Renal cortical epithelial cell (primary cell): ENCODE data around the gene LAMB1. TPM values are rescaled to one million over a fixed set of nuclear protein-coding genes. Genes with fewer than 3 reads are reported as not detected.
A peak's percentile ranks its signal among the peaks of the same experiment; 100 is the strongest.

ENCODE experiments used
- DNase-seq: peaks from one replicate; pipeline ENCODE4 v3.0.0-alpha.2; 2011; ENCODE audit warnings: low read depth
- total RNA-seq: library from RNA; depleted of rRNA; stranded (reverse); fragments of >200 nt; gene quantifications from 2 replicates; pipeline ENCODE4 v1.2.3, GENCODE V29; 2014

LAMB1 gene
- total RNA-seq, 1 donor from 2014 or later = 329 TPM

DNA sequence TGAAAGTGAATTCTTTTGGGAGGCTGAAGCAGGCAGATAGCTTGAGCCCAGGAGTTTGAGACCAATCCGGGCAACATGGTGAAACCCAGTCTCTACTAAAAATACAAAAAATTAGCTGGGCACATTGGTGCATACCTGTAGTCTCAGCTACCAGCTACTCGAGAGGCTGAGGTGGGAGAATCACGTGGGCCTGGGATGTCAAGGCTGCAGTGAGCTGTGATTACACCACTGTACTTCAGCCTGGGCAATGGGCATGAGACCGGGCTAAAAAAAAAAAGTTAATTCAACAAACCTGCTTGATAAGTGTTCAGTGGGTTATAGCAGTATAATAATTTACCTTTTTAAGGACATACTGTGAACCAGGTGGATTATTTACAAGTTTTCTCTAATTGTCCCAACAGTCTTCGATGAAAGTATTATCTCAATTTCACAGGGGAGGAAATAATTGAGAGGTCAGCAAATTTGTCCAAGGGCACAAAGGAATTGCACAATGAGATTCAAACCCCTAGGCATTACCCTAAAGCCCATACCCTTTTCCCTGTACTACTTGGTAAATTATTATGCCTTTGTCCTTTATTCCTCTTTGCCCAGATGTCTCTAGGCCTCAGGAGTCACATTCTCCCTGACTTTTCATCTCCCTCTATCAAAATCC lies 125.1 kb downstream of the LAMB1 start:
- no peak for DNase-seq

DNA sequence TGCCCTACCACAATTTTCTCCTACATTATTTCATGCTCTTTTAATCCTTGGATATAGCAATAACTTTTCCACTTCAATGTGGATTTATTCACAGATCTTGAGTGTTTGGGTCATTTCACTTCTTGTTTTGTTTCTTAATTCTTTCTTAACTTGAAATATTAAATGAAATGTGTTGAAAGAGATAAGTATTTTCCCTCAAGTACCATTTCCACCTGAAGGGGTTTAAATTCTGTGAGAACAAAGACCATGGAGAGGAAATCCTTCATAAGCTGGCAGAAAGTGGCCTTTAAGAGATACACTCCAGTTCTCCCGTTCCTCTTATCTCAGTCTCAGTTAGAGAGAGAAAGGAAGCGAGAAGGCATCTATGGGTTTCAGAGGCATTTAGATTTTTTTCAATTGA lies 126.0 kb downstream of the LAMB1 start:
- DNase-seq = no peak

DNA sequence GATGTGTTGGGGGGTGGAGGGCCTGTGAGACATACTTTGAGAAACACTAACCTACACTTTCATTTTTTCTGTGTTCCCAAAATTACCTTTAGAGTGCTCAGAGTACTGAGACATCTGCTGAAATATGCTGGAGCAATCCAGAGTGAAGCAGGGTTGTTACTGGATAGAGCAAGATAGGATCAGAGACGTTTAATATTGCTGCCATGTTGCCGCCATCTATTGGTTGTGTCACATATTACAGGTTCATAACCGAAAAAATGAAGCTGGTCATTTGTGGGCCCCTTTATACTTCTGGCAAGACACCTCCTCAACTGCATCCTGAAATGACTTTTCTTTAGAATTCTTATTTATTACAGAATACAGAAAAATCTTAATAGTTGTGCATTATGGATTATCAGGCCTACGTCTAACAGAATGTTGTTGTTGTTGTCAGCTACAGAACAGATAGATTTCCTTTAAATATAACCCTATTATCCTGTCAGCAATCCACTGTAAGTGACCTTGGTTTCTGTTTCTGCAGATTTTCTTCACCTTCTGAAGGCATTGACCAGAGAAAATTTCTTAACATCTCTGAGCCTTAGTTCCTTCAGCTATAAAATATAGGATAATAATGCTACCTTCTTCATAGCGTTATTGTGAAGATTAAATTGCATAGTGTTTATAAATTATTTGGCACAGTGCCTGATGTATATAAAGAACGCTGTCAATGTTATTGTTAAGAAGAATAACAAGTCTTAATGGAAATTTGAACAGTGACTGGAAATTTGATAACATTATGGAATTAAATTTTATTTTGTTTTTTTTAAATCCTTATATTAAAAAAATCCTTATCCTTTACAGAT lies 128.1 kb downstream of the LAMB1 start:
- DNase-seq = peak; percentile 63

DNA sequence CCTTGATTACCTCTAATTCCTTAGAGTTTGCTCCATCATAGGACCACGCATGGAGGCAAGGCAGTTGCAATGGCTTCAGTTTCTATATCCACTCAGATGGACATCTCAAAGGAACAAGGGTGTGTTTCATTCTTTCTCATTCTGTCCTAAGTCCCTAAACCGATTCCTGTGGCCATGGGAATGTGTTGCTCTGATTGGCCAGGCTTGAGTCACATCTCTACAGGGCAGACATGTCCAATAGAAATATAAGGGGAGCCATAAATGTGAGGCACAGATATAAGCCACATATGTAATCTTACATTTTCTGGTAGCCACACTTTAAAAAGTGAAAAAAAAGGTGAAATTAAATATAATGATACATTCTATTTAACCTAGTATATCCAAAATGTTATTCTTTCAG lies 128.8 kb downstream of the LAMB1 start:
- DNase-seq = no peak

Other genes with a start within 250 kb of the LAMB1 start
- gene SLC26A3, start 199.9 kb downstream of the LAMB1 start, total RNA-seq = not detected in 2 replicates
- 88.6 and 155 TPM in 2 replicates for gene DLD, start 112.0 kb downstream of the LAMB1 start, total RNA-seq
- 0.17 and 0.65 TPM in 2 replicates for gene LAMB4, start 127.2 kb upstream of the LAMB1 start, total RNA-seq